GM23338 (cell line): Measurements from ENCODE around the gene PPA1. TPM values are rescaled to one million over a fixed set of nuclear protein-coding genes. Genes with fewer than 3 reads are reported as not detected.

ENCODE experiments used
- ATAC-seq: fragments of 200-7000 bp; cut with Tn5 transposase; 3 replicates; pipeline ENCODE4 v1.9.1; 2020
- DNase-seq: peaks from one replicate; pipeline ENCODE4 v3.0.0-alpha.2; 2015; ENCODE audit warnings: low spot score
- H2AFZ ChIP-seq: fragments of 200-600 bp; sonication (generic); 2 replicates; pipeline ENCODE4 v1.8.0; 2016; ENCODE audit warnings: antibody characterized with exemption, mild to moderate bottlenecking, moderate library complexity
- H3F3A ChIP-seq: fragments of 200-600 bp; sonication (generic); replicated peaks from 2 replicates; pipeline ENCODE4 v1.8.0; 2017; ENCODE audit warnings: antibody characterized with exemption, mixed run types, low read depth
- H3K27ac ChIP-seq: fragments of 200-600 bp; sonication (generic); 2 replicates; pipeline ENCODE4 v1.6.1; 2016; ENCODE audit warnings: low read depth
- H3K27me3 ChIP-seq: fragments of 200-600 bp; sonication (generic); 2 replicates; pipeline ENCODE4 v1.8.0; 2016; ENCODE audit warnings: mild to moderate bottlenecking, mixed run types, moderate library complexity; ENCODE audit not compliant: insufficient read depth
- H3K36me3 ChIP-seq: fragments of 200-600 bp; sonication (generic); 2 replicates; pipeline ENCODE4 v1.8.0; 2016; ENCODE audit warnings: mild to moderate bottlenecking; ENCODE audit not compliant: insufficient read depth
- H3K4me1 ChIP-seq: fragments of 200-600 bp; sonication (generic); 2 replicates; pipeline ENCODE4 v1.8.0; 2016; ENCODE audit warnings: mild to moderate bottlenecking, moderate library complexity; ENCODE audit not compliant: insufficient read depth
- H3K4me2 ChIP-seq: fragments of 200-600 bp; sonication (generic); 2 replicates; pipeline ENCODE4 v1.7.1; 2017; ENCODE audit warnings: mixed run types
- H3K4me3 ChIP-seq: fragments of 200-600 bp; sonication (generic); 2 replicates; pipeline ENCODE4 v1.6.1; 2016; ENCODE audit warnings: mixed run types
- H3K79me2 ChIP-seq: fragments of 200-600 bp; sonication (generic); replicated peaks from 2 replicates; pipeline ENCODE4 v1.8.0; 2017; ENCODE audit warnings: mild to moderate bottlenecking; ENCODE audit not compliant: insufficient read depth
- H3K9me2 ChIP-seq: fragments of 200-600 bp; sonication (generic); 2 replicates; pipeline ENCODE4 v1.8.0; 2017; ENCODE audit not compliant: insufficient read depth
- H4K20me1 ChIP-seq: fragments of 200-600 bp; sonication (generic); replicated peaks from 2 replicates; pipeline ENCODE4 v1.8.0; 2017; ENCODE audit warnings: mild to moderate bottlenecking; ENCODE audit not compliant: insufficient read depth
- H3K27ac Mint-ChIP-seq: 2 replicates; pipeline ENCODE4 v1.8.0; 2020; ENCODE audit warnings: inconsistent platforms, mild to moderate bottlenecking, moderate library complexity, mixed read lengths
- H3K27me3 Mint-ChIP-seq: 3 replicates; pipeline ENCODE4 v1.8.0; 2022; ENCODE audit warnings: low read depth, mild to moderate bottlenecking, moderate library complexity, mixed read lengths, inconsistent platforms; ENCODE audit not compliant: insufficient read depth, poor library complexity
- H3K36me3 Mint-ChIP-seq: 3 replicates; pipeline ENCODE4 v1.8.0; 2021; ENCODE audit warnings: low read depth, mild to moderate bottlenecking, inconsistent platforms, moderate library complexity, mixed read lengths
- H3K4me1 Mint-ChIP-seq: 3 replicates; pipeline ENCODE4 v1.8.0; 2020; ENCODE audit warnings: mild to moderate bottlenecking, inconsistent platforms, mixed read lengths
- H3K4me3 Mint-ChIP-seq: 3 replicates; pipeline ENCODE4 v1.8.0; 2021; ENCODE audit warnings: moderate library complexity, mild to moderate bottlenecking, inconsistent platforms, mixed read lengths
- H3K9me3 Mint-ChIP-seq: 3 replicates; pipeline ENCODE4 v1.8.0; 2020; ENCODE audit warnings: moderate library complexity, mild to moderate bottlenecking, inconsistent platforms, mixed read lengths
- CREB1 ChIP-seq: fragments of 250-450 bp; sonication (Bioruptor Pico); IDR thresholded peaks from 2 replicates; pipeline ENCODE4 v1.5.0; 2020; ENCODE audit warnings: low read depth, mild to moderate bottlenecking, moderate library complexity
- CTCF ChIP-seq, 2 experiments: fragments of 200-600 bp in 1 of 2; sonication (generic) in 1 of 2; conservative IDR thresholded peaks; 2 replicates each; pipeline versions ENCODE4 v1.5.1 to v1.6.1; 2016 to 2017; ENCODE audit warnings: antibody characterized with exemption in 2 of 2, low read depth in 2 of 2, mild to moderate bottlenecking in 2 of 2, moderate library complexity in 1 of 2
- EZH2 ChIP-seq: fragments of 200-600 bp; sonication (generic); IDR thresholded peaks from one replicate; pipeline ENCODE4 v1.8.0; 2017; ENCODE audit warnings: antibody characterized with exemption, mild to moderate bottlenecking, low read depth; ENCODE audit not compliant: unreplicated experiment
- JUNB ChIP-seq: IDR thresholded peaks from one replicate; pipeline ENCODE4 v1.6.1; 2016; ENCODE audit warnings: antibody characterized with exemption; ENCODE audit not compliant: unreplicated experiment
- NANOG ChIP-seq: IDR thresholded peaks from 2 replicates; pipeline ENCODE4 v1.6.1; 2016; ENCODE audit warnings: antibody characterized with exemption, borderline replicate concordance
- STAT1 ChIP-seq: IDR thresholded peaks from one replicate; pipeline ENCODE4 v1.6.1; 2016; ENCODE audit warnings: antibody characterized with exemption; ENCODE audit not compliant: unreplicated experiment
- ZNF114 ChIP-seq: fragments of 250-450 bp; sonication (Bioruptor Pico); IDR thresholded peaks from 2 replicates; pipeline ENCODE4 v1.5.0; 2020; ENCODE audit warnings: mild to moderate bottlenecking, moderate library complexity
- ZNF331 ChIP-seq: fragments of 250-450 bp; sonication (Bioruptor Pico); IDR thresholded peaks from 2 replicates; pipeline ENCODE4 v1.5.0; 2020; ENCODE audit warnings: low read depth, mild to moderate bottlenecking, moderate library complexity
- ZNF462 ChIP-seq: fragments of 250-450 bp; sonication (Bioruptor Pico); IDR thresholded peaks from 2 replicates; pipeline ENCODE4 v1.5.0; 2020; ENCODE audit warnings: mild to moderate bottlenecking, moderate library complexity
- polyA plus RNA-seq: library from polyadenylated mRNA; unstranded; fragments of >200 nt; fragmentation: Nextera tagmentation; extraction: Ambion mirVana; gene quantifications from 2 replicates; pipeline ENCODE4 v1.2.1, GENCODE V29; 2016
- total RNA-seq: library from RNA; depleted of rRNA; stranded (reverse); fragments of >200 nt; shearing (Covaris generic); gene quantifications from 2 replicates; pipeline ENCODE4 v1.2.3, GENCODE V29; 2014
- TF ChIP-seq, protein P1 (sequence below): IDR thresholded peaks from 2 replicates; pipeline ENCODE4 v1.6.1; 2016; ENCODE audit warnings: antibody characterized with exemption

The PPA1 gene
- total and polyA plus RNA-seq, 2 experiments from 2014 or later, result 135 to 228 TPM

DNA sequence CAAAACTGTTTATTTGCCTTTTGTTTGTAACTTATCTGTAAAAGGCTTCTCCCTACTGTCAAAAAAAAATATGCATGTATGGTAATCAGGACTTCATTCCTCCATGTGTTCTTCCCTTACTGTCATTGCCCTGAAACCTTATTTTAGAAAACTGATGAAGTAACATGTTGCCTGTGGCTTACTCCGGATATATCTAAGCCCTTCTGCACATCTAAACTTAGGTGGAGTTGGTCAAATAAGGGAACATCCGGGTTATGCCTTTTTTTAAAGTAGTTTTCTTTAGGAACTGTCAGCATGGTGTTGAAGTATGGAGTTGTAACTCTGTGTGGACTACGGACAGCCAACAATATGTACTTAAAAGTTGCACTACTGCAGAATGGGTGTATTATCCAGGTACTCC, 69.1 kb downstream of the PPA1 start:
- Histone ChIP-seq H3K36me3 (0 out of 2 replicates have a peak, but pooled peaks cover 7% of the 10 kb centered on the region), H4K20me1 (peaks cover 67% of the 10 kb centered on the region), H3K4me1 (peaks cover 14% of the 10 kb centered on the region), H3K4me2 (no peak overlapping the region), H3K27me3 (no peaks in the 10 kb centered on the region), H3K79me2 (peaks cover 97% of the 10 kb centered on the region), H3K4me3 (no peak overlapping the region), H2AFZ (no peak overlapping the region), H3K27ac (no peak overlapping the region), H3F3A (no peaks in the 10 kb centered on the region), H3K9me2 (no peaks in the 10 kb centered on the region)
- H3K27ac Mint-ChIP-seq, result no peak overlapping the region
- peaks cover 23% of the 10 kb centered on the region; the same call in 2 of the 3 replicates for H3K36me3 Mint-ChIP-seq
- H3K4me1 Mint-ChIP-seq, result peaks cover 20% of the 10 kb centered on the region; the same call in 2 of the 3 replicates
- DNase-seq (no peak), ATAC-seq (no peak)
- no peak for TF ChIP-seq JUNB
- TF ChIP-seq NANOG, result no peak
- TF ChIP-seq, protein P1, sequence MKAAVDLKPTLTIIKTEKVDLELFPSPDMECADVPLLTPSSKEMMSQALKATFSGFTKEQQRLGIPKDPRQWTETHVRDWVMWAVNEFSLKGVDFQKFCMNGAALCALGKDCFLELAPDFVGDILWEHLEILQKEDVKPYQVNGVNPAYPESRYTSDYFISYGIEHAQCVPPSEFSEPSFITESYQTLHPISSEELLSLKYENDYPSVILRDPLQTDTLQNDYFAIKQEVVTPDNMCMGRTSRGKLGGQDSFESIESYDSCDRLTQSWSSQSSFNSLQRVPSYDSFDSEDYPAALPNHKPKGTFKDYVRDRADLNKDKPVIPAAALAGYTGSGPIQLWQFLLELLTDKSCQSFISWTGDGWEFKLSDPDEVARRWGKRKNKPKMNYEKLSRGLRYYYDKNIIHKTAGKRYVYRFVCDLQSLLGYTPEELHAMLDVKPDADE, result no peak
- H3K27me3 Mint-ChIP-seq, result peaks cover 2% of the 10 kb centered on the region
- H3K4me3 Mint-ChIP-seq, result no peak overlapping the region
- no peaks in the 10 kb centered on the region for H3K9me3 Mint-ChIP-seq

GRCh38 chr10:70163448-70163847, 69.8 kb downstream of the PPA1 start:
- ATAC-seq, result no peak
- Histone ChIP-seq H3K9me2 (no peaks in the 10 kb centered on the region), H3K36me3 (0 out of 2 replicates have a peak, but pooled peaks cover 7% of the 10 kb centered on the region), H4K20me1 (peaks cover 62% of the 10 kb centered on the region), H3K27ac (no peak overlapping the region), H3K4me2 (no peak overlapping the region), H3K79me2 (peaks cover 94% of the 10 kb centered on the region), H3K27me3 (no peaks in the 10 kb centered on the region), H3K4me1 (peaks cover 9% of the 10 kb centered on the region), H2AFZ (no peak overlapping the region), H3F3A (no peaks in the 10 kb centered on the region), H3K4me3 (no peak overlapping the region)
- no peak for DNase-seq
- H3K27me3 Mint-ChIP-seq, result peaks cover 2% of the 10 kb centered on the region
- H3K4me3 Mint-ChIP-seq, result no peak overlapping the region
- H3K4me1 Mint-ChIP-seq, result peaks cover 13% of the 10 kb centered on the region; the same call in 2 of the 3 replicates
- H3K36me3 Mint-ChIP-seq, result peaks cover 23% of the 10 kb centered on the region; the same call in 2 of the 3 replicates
- no peaks in the 10 kb centered on the region for H3K9me3 Mint-ChIP-seq
- no peak overlapping the region for H3K27ac Mint-ChIP-seq
- no peak for TF ChIP-seq ZNF462 (CRISPR knock-in tag)
- TF ChIP-seq CTCF (conservative IDR thresholded peaks at IDR 0.05; ENCODE audit: low read depth in 2 of 2), result no peak
- no peak for TF ChIP-seq JUNB
- no peak for TF ChIP-seq STAT1
- TF ChIP-seq EZH2, result no peak
- no peak for TF ChIP-seq ZNF331 (CRISPR knock-in tag)
- no peak for TF ChIP-seq CREB1
- TF ChIP-seq, protein P1, result no peak
- TF ChIP-seq ZNF114 (CRISPR knock-in tag), result no peak
